ENCODE data around the gene PRPSAP1.

- TF ChIP-seq CTCF (conservative IDR thresholded peaks at IDR 0.05) (no peak), EZH2 (IDR thresholded peaks at IDR 0.05; ENCODE audit: low read depth) (no peak)
Observed at GRCh38 chr17:76296889-76297288, 56.8 kb downstream of the PRPSAP1 start.
